Left kidney (tissue), 2 donors: ENCODE data around the gene MGLL. TPM values are rescaled to one million over a fixed set of nuclear protein-coding genes. Genes with fewer than 3 reads are reported as not detected.

Experiments
- DNase-seq: peaks from one replicate; pipeline ENCODE4 v3.0.0-alpha.2; 2013
- polyA plus RNA-seq: library from polyadenylated mRNA; unstranded; fragments of 120-200 nt; gene quantifications from one replicate; pipeline ENCODE4 v1.2.1, GENCODE V29; 2013; ENCODE audit not compliant: insufficient read length

The MGLL gene
- polyA plus RNA-seq, 1 donor = 22.6 TPM

DNA sequence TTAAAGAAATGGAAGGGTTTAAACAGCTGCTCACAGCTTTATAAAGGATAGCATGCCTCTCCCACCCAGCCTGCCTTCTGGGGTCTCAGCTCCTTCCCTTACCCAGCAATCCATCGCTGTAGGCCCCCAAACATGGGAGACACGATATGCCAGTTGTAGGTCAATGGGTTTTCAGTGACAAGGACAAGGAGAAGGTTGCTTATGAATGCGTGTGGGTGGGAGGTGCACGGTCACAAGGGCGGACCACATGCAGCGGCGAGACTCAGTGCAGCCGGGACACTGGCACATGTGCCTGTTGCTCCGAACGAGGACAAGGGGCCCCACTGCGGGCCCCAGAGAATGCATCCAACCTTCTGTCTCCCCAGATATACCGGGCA, 67.0 kb downstream of the MGLL start:
- DNase-seq = no peak

DNA sequence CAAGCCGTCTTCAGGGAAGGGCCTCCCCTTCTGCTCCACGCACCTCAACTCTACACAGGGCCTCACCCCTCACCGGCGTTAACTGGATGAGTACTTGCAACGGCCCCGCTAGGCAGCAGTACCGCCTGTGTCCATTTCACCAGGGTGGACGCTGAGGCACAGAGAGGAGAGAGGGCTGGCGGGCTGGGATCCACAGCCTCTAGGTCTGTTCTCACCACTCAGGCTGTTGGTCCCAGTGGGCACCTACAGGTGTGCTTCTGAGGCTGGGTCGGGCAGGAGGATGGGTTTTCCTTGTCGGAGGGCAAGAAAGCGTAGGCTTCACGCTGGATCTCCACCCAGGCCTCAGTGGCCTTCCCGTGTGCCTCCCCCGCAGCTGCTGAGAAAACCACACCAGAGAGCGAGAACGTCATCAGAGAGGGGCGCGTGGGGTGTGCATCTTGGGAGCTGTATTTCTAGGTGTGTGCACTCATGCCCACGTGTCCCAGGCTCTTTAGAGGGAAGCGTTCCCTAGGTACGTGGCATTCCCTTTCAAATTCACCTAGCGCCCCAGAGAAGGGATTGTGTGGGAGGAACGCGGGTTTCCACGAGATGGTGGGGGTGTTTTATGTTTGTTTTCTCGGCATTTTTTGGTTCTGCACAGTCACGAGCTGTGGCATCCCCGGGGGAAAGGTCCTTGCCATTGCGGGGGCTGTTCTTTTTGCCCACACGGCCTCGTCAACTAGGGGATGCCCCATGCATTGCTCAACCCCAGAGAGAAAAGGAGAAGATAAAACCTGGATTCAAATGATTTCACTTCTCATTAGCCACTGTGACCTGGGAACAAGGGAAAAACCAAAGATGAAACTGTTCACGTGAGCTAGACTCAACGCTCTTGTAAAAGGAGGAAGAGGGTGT, 67.7 kb downstream of the MGLL start:
- no peak for DNase-seq

DNA sequence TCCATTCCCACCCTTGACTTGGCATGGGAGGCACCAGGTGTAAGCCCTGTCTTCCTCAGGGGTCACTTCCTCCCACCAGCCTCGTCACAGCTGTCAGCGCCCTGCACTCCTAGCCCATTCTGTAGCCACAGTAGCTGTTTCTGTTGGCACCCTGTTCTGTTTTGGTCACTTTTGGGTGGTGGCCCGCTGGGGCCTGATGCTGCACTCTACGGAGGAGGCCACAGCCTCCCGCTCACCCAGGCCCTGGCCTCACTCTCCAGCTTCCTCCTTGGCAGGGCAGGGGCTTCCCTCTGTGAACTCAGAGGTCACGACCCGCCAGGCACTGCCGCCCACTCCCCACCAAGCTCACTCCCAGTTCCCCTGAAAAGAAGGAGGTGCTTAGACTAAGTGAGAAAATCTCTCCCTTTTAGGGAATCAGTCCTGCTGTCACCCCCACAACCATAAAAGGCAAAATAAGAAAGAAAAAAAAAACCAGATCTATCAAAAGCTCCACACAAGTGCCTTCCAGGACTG, 68.4 kb downstream of the MGLL start:
- no peak for DNase-seq

DNA sequence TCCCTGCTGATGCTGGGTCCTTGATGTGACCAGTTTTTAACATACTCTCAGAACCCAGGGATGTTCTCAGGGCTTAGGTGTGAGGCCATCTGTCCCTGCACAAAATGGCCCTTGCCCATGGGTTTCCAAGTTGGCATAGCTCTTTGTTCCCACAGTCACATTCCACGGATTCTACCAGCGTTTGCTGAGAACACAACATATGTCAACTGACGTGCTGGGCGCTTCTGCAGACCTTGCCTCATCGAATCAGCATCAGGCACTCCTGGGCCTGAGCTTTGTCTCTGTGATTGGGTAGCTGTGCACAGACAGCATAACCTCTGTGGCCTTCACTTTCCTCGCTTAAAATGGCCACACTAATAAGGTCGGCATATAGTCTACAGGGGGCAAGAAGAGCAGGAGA, 69.0 kb downstream of the MGLL start:
- DNase-seq = no peak

DNA sequence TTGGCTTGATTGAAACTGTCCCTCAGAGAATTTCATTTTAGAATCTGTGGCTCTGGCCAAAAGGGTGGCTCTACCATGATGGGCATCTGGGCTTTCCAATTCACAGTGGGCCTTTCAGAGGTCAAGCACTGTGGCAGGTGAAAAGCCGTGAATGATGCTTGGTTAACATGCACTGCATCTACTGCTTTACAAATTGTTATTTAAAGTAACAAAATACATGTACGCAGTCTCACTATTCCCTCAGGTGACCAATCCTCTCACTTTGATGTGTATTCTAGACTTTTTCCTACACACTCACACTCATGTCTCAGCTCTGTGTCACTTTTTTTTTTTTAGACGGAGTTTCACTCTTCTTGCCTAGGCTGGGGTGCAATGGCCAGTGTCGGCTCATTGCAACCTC, 70.5 kb downstream of the MGLL start:
- no peak for DNase-seq

DNA sequence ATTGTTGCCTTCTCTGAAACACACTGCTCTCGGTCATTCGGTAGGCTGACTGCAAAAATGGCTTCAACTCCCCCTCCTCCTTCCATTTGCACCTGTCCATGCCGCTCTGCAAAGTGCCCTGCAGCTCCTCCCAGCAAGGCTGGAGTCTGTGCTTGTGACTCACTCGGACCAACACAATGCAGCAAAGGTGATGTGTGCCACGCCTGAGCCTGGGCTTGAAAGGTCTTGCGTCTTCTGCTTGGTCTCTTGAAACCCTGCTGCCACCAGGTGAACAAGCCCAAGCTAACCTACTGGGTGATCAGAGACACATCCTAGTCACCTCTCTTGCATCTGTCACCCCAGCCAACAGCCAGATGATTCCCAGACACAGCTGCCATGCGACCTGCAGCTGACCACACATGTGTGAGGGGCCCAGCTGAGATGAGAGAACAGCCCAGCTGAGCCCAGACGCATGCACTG, 71.1 kb downstream of the MGLL start:
- no peak for DNase-seq

DNA sequence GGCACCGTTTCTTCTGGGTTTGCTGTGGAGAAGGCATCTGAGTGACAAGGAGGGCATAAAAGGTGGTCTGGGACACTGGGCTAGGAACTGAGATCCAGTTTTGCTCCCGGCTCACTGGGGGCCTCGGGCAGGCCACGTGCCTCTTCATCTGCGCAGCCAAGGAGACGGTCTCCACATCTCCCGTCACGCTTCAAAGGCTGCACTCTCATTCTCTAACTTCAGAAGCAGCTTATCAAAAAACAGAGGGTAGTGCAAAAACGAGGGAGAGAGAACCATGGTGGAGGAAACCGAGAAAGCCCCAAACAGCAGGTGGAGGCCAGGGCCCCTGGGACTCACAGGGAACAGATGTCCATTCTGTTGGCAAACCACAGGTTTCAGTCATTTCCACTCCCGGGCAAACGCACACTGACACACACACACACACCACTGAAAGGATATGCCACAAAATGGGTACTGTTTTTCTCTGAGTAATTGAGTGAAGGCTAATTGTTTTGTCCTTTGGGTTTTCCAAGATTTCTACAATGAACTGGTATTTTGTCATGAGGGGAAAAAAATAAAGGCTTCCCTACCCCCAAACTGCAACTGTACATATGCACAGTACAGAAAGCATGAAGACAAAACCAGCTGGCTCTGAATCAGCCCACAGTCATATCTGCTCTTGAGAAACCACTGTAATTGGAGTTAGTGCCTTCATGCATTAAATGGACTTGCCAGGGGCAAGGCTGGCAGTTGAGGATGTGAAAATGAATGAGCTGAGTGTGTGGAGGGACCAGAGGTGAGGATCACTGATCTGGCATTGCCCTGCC, 71.9 kb downstream of the MGLL start:
- DNase-seq = no peak

DNA sequence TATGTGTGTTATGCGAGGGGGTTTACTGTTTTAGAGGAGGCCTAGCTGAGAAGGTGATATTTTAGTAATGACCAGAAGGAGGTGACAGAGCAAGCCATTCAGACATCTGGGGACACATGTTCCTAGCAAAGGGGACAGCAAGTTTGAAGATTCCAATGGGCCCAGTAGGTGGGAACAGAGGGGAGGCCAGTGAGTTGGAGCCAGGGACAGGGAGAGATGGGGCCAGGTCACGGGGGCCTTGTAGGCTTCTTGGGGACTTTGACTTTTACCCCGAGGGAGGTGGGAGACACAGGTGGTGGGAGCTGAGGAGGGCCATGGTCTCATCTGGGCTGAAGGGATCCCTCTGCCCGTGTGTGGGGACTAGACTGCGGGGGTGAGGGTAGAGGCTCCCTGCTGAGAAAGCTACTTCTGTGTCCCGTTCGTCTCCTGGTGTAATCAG, 72.5 kb downstream of the MGLL start:
- no peak for DNase-seq

DNA sequence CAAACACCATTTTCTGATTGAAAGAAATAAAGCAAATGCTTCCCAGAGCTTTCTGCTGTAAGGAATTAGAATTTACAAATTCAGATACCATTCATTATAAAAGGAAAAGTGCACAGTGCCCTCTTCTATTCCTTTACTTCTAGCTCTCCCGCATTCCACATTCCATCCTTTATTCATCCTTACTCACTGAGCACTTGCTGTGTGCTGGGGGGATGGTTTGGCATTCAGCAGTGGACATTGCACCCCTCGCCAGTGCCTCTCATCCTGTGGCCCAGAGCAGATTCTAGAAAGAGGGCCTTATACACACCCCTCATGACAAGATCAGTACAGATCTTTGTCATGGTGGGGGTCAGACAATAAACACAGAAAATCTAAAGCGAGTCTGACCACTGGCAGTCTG, 73.0 kb downstream of the MGLL start:
- DNase-seq = no peak

DNA sequence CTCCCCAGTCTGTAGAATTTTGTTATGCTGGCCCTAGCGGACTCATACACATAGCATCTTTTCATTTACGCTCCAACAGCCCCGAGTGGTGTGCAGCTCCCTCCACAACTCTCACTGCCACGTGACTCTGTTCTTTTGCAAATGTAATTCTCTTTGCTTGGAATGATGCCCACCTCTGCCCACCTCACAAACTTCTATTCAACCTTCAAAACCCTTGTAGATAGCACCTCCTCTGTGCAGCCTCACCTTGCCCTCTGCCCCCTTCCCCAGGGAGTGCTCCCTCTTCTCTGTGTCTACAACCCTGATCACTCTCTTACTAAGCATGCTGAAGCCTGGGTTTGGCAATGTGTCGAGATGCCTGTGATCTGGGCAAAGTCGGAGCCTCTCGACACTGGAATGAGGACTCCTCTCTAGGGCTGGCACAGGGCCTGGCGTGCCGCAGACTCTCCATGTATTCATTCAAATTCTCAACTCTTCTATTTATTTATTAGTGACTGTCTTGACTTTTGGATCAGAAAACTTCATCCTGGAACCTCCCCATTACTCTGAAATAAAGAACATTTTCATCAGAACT, 73.5 kb downstream of the MGLL start:
- DNase-seq = no peak

DNA sequence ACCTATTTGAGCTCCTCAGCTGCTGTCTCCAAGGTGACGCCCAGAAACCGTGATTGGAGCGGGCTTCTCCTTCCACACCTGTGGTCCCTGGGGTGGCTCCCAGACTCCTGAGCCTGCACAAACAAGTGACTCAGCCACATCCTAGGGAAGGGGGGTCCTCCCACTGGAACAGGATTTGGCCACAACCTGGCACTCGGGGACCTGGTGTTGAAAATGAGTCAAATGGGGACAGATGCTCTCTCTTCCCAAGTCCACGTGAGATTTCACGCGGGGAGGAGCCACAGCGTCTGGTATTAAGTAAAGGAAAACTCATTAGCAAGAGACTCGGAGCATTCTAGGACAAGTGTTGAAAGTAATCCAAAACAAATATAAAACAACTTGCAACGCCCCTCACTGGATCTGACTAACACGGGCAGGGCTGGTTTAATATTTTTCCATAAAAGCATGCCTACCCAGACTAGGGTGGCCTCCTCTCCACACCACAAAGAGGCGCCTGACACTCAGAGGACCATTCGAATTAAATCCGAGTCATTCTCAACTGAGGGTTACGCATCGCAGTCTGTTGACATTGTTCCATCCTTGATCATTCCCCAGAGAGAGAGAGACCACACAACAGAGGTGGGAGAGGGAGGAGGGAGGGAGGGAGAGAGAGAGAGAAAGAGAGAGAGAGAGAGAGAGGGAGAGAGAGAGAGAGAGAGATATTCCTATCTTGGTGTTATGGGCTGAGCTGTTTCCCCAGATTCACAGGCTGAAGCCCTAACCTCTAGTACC, 74.4 kb downstream of the MGLL start:
- no peak for DNase-seq

DNA sequence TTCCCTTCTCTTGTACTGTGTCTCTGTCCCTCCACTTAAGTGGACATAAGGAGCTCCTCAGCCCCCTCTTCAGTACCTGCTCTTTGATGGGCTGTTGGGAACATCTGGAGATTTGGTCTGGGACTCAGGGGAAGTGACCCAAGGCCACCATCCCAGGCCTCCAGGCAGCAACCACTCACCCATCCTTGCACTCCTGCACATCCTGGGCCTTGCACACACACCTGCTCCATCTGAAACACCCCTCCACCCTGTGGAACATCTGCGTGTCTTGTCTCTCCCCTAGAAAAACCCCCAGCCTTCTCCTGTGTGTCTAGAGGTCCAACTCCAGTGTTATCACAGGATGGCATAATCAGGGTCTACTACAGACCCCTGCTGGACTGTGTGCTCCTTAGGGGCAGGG, 75.2 kb downstream of the MGLL start:
- no peak for DNase-seq

DNA sequence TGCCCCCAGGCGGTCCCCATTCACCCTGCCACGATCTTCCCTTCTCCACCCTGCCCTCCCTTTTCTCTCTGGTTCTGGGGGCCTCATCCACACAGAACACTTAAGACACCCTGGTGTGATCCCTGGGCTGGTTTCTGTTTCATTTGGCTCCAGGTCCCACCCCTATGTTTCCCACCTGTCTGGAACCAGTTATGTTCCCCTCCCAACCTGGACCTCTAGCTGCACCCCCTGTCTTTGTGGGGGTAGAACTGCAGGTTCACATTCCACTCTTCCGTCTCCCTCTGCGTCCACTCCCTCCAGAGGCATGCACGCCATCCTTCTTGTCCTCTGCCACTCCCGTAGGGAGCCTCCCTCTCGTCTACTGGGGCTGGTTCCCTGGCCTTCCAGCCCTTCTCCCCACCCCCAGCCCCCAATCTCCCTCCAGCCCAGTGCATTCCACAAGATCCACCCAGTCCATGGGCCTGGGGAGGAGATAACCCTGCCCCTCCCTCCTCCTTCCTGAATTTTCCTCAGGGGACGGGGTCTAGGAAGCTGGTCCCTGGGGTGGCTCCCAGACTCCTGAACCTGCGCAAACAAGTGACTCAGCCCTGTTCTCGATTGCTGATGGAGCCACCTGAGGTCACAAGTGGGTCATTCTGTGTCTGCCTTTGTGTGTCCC, 75.8 kb downstream of the MGLL start:
- no peak for DNase-seq

DNA sequence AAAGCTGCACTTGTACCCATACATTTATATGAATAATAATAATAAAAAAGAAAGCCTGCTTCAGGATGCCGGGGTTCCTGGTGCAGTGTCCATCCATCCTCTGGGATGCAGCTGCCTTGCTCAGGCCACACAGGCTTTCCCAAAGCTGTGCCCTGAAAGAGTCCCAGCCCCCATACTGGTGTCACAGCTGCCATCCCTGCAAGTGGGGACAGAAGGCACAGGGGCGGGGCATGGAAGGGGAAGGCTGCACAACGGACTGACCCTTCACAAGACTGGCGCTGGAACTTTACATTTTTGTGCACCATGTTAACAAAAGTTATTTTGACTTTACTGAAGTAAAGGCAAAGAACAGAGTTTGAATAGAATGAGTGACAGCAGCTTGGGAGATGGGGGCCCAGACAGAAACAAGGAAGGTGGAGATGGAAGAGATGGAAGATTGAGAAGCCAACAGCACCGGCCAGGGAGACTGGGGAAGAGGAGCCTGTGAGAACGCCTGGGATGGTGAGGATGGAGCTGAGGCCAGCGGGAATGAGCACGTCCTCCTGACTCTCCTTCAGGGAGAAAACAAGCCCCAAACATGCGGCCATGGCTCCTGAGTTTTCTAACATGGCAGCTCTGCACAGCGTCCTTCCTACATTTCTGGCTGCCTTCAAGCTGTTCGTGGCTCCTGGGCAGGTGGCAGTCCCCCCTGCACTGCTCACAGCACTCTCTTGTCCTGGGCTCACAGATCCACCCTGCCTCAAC, 76.5 kb downstream of the MGLL start:
- DNase-seq = no peak

DNA sequence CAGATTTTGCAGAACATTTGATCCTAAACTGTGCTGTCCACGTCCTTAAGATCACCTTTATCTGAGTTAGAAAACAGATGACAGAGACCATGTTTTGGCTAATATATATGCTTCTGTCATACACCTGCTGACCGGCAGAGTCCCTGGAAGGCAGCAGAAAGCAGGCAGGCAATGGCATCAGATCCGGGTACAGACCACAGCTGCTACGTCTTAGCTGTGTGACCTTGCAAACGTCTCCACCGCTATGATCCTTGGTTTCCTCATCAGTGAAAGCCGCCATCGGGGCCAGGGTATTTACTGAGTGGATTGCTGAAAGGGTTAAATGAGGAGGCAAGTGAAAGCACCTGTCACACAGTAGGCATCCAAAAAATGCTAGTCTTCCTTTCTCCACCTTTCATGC, 77.4 kb downstream of the MGLL start:
- DNase-seq = no peak

DNA sequence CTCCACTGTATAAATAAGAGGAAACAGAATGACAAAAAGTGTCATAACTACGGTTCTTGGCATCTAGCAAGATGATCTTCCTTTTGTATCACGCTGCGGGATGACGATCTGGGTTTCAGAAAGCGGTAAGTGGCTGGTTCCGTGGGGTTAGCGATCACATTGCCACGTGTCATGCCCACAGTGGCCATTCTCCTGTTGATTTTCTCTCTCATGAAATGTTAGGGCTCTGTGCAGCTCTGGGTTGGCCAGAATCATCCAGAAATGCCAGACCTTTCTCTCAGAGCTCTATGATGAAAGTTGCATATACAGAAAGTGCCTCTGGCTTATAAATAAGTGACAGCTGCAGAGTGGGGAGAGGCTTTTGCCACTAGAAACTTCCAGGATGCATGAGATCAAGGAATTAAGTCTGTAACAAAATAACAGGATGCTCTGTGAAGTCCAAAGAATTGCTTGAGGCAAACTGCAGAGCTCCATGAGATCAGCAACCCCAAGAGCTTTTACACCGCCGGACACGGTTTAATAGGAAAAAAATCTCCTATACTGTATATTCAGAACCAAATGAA, 78.0 kb downstream of the MGLL start:
- DNase-seq = no peak

DNA sequence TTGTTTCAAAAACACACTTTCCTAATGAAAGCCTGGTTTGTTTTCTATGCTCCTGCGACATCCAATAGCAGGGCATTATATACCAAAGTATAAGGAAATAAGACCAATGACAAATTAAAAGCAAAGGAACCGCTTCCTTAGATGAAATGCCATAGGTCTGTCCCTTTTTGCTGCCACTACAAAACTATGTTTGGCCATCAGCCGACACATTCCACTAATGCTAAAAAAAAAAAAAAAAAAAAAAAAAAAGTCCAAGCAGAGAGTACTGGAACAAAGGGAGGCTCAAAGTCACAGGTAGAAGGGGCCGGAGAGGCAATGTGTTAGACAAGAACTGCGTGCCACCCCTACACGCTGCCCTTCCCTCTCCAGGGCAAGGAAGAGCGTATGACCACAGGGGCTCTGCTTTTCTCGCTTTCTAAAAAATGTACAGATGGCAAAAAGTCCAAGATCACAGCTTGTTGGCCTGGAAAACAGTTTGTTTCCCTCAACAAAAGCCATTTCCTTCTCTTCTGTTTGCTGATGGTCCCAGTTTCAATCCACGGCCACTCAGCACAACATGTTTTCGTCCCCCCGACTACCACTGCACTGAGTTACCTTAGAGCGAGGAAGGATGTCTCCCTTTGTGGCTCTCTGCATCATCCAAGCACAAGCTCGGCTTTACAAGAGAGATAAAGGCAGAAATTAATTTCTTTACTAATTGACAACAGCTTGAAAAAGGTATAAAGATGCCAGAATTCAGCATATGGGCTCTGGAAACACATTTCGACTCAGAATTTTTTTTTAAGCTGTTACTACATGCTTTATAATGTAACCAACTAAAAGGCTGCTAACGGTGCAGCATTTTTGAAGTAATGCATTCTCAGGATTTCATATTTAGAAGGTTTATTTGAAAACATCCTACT, 78.7 kb downstream of the MGLL start:
- DNase-seq = no peak

DNA sequence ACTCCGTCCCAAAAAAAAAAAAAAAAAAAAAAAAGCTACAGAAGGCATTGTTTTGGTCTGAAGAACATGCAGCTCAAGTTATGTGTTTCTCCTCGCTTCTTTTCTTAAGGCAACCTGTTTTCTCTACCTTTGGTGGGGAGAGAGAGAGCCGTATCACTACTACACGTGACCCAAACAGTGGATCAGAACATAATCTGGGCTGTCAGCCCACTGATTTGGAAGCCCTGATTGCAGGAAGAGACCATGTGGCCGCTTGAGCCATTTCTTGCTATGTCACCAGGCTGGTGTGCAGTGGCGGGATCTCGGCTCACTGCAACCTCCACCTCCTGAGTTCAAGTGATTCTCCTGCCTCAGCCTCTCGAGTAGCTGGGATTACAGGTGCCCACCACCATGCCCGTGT, 79.7 kb downstream of the MGLL start:
- DNase-seq = no peak

DNA sequence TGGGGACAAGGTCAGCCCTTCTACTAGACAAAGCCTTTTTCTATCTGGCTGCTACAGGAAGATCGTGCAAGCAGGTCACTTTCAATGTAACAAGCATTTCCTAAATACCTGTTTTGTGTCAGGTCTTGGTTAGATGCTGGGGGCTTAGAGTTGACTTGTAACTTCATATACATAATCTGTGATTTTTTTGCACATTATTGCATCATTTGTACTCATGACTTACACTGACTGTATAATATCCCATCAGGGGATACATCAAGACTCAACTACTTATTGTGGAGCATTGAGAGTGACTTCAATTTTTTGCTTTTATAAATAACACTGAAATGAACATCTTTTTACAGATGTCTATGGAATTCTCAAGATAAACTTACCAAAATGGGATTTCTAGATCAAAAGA, 80.6 kb downstream of the MGLL start:
- no peak for DNase-seq
